Measurements from ENCODE around the gene IDH2. TPM values are rescaled to one million over a fixed set of nuclear protein-coding genes. Genes with fewer than 3 reads are reported as not detected.

IDH2 gene
- total RNA-seq, 1 donor from 2014 or later, result 185 TPM

DNA sequence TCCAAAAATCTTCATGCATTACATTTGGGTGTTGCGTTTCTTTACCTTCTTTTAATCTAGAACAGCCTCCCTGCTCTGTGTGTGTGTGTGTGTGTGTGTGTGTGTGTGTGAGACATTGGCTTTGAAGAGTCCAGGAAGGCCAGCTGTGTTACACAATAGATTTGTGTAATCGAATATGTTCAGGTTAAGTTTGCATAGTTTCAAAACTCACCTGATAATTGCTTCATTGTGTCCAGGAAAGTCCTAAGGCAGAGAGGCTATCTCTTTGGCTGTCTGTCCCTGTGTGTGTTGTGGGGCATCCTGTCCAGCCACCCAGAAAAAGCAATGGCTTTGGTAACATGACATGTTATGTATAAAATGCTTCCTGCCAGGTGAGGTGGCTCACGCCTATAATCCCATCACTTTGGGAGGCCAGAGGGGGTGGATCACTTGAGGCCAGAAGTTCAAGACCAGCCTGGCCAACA, 63.6 kb downstream of the IDH2 start:
- no peak overlapping the region for H3K4me3 ChIP-seq (ENCODE audit: low read length in 3 of 3)
- H3K9ac ChIP-seq (ENCODE audit: low read depth in 1 of 3, low read length in 3 of 3), result no peak overlapping the region
- H3K36me3 ChIP-seq (ENCODE audit: control insufficient read depth in 3 of 3, insufficient read depth in 3 of 3, low read length in 3 of 3), result no peaks in the 10 kb centered on the region
- H3K4me1 ChIP-seq (ENCODE audit: control insufficient read depth in 3 of 3, insufficient read depth in 3 of 3, low read length in 3 of 3), result peaks cover 23 to 68% (median 51%) of the 10 kb centered on the region in 3 donors
- no peaks in the 10 kb centered on the region for H3K9me3 ChIP-seq (ENCODE audit: control insufficient read depth in 3 of 3, low read length in 3 of 3)
- no peaks in the 10 kb centered on the region for H3K27me3 ChIP-seq (ENCODE audit: control insufficient read depth in 3 of 3, insufficient read depth in 3 of 3, low read length in 3 of 3)
- H3K27ac ChIP-seq (ENCODE audit: low read depth, low read length), result no peak overlapping the region

DNA sequence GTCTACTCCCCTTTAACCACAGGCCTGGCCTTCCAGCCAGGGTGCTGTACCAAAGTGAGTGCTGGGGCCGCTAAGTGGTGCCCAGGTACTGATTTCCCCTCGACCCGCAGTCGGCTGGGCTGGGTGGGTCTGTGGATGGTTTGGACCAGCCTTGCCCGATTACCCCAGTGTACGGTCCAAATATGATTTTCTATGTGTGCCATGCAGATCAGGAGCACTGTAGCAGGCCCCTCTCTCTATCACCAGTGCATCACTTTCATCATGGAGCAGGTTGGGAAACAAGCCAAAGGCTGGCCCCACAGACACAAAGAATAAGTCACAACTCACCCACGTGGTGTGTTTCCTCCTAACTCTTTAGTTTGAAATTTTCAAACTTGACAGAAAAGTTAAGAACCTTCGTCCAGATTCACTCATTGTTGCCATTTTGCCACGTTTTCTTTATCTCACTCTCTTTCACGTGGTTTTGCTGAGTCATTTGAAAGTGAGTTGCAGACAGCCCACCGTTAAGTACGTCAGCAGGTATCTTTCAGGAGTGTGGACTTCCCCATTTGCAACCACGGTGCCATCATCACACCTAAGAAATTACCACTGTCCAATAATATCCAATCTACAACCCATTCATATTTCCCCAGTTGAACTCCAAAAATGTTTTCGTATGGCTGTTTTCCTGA, 64.2 kb downstream of the IDH2 start:
- H3K9ac ChIP-seq (ENCODE audit: low read depth in 1 of 3, low read length in 3 of 3), result no peak overlapping the region
- H3K4me3 ChIP-seq (ENCODE audit: low read length in 3 of 3), result no peak overlapping the region
- no peaks in the 10 kb centered on the region for H3K36me3 ChIP-seq (ENCODE audit: control insufficient read depth in 3 of 3, insufficient read depth in 3 of 3, low read length in 3 of 3)
- H3K4me1 ChIP-seq (ENCODE audit: control insufficient read depth in 3 of 3, insufficient read depth in 3 of 3, low read length in 3 of 3), result peaks cover 23 to 68% (median 56%) of the 10 kb centered on the region in 3 donors
- no peaks in the 10 kb centered on the region for H3K27me3 ChIP-seq (ENCODE audit: control insufficient read depth in 3 of 3, insufficient read depth in 3 of 3, low read length in 3 of 3)
- no peak overlapping the region for H3K27ac ChIP-seq (ENCODE audit: low read depth, low read length)
- H3K9me3 ChIP-seq (ENCODE audit: control insufficient read depth in 3 of 3, low read length in 3 of 3), result no peaks in the 10 kb centered on the region

GRCh38 chr15:90037511-90037860, 64.8 kb downstream of the IDH2 start:
- Histone ChIP-seq H3K36me3 (ENCODE audit: control insufficient read depth in 3 of 3, insufficient read depth in 3 of 3, low read length in 3 of 3) (no peaks in the 10 kb centered on the region), H3K9me3 (ENCODE audit: control insufficient read depth in 3 of 3, low read length in 3 of 3) (no peaks in the 10 kb centered on the region), H3K27me3 (ENCODE audit: control insufficient read depth in 3 of 3, insufficient read depth in 3 of 3, low read length in 3 of 3) (no peaks in the 10 kb centered on the region), H3K27ac (ENCODE audit: low read depth, low read length) (no peak overlapping the region), H3K4me3 (ENCODE audit: low read length in 3 of 3) (no peak overlapping the region), H3K9ac (ENCODE audit: low read depth in 1 of 3, low read length in 3 of 3) (no peak overlapping the region), H3K4me1 (ENCODE audit: control insufficient read depth in 3 of 3, insufficient read depth in 3 of 3, low read length in 3 of 3) (peaks cover 23 to 64% (median 52%) of the 10 kb centered on the region in 3 donors)

GRCh38 chr15:90036806-90037510, 65.3 kb downstream of the IDH2 start:
- Histone ChIP-seq H3K9me3 (ENCODE audit: control insufficient read depth in 3 of 3, low read length in 3 of 3) (no peaks in the 10 kb centered on the region), H3K27ac (ENCODE audit: low read depth, low read length) (no peak overlapping the region), H3K4me3 (ENCODE audit: low read length in 3 of 3) (no peak overlapping the region), H3K4me1 (ENCODE audit: control insufficient read depth in 3 of 3, insufficient read depth in 3 of 3, low read length in 3 of 3) (peaks cover 23 to 63% (median 51%) of the 10 kb centered on the region in 3 donors), H3K9ac (ENCODE audit: low read depth in 1 of 3, low read length in 3 of 3) (no peak overlapping the region), H3K36me3 (ENCODE audit: control insufficient read depth in 3 of 3, insufficient read depth in 3 of 3, low read length in 3 of 3) (no peaks in the 10 kb centered on the region), H3K27me3 (ENCODE audit: control insufficient read depth in 3 of 3, insufficient read depth in 3 of 3, low read length in 3 of 3) (no peaks in the 10 kb centered on the region)

DNA sequence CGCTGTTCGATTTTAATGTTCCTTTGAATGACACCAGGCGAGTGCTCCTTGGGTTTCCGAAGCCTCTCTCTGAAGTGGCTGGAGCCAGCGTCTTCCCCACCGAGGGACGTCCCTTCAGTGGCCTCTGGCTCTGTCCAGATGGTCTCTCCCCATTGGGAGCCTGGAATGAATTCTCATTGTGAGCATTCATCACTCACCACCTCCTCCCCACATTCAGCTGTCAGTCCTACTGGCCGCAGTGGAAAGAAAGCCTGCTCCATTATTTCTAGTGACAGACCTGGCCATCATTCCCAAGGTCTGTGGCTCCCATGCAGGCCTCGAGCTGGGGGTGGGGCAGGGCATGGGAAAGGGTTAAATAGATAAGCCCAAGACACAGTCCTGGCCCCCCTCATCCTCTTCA, 65.9 kb downstream of the IDH2 start:
- no peaks in the 10 kb centered on the region for H3K9me3 ChIP-seq (ENCODE audit: control insufficient read depth in 3 of 3, low read length in 3 of 3)
- H3K9ac ChIP-seq (ENCODE audit: low read depth in 1 of 3, low read length in 3 of 3), result no peak overlapping the region
- H3K27ac ChIP-seq (ENCODE audit: low read depth, low read length), result no peak overlapping the region
- no peaks in the 10 kb centered on the region for H3K27me3 ChIP-seq (ENCODE audit: control insufficient read depth in 3 of 3, insufficient read depth in 3 of 3, low read length in 3 of 3)
- no peak overlapping the region for H3K4me3 ChIP-seq (ENCODE audit: low read length in 3 of 3)
- H3K36me3 ChIP-seq (ENCODE audit: control insufficient read depth in 3 of 3, insufficient read depth in 3 of 3, low read length in 3 of 3), result no peaks in the 10 kb centered on the region
- peaks cover 28 to 63% (median 55%) of the 10 kb centered on the region in 3 donors for H3K4me1 ChIP-seq (ENCODE audit: control insufficient read depth in 3 of 3, insufficient read depth in 3 of 3, low read length in 3 of 3)

- Histone ChIP-seq H3K27ac (ENCODE audit: low read depth, low read length) (peak overlapping the region; percentile 73), H3K4me1 (ENCODE audit: control insufficient read depth in 3 of 3, insufficient read depth in 3 of 3, low read length in 3 of 3) (peaks cover 32 to 63% (median 58%) of the 10 kb centered on the region in 3 donors), H3K9me3 (ENCODE audit: control insufficient read depth in 3 of 3, low read length in 3 of 3) (no peaks in the 10 kb centered on the region), H3K36me3 (ENCODE audit: control insufficient read depth in 3 of 3, insufficient read depth in 3 of 3, low read length in 3 of 3) (no peaks in the 10 kb centered on the region), H3K9ac (ENCODE audit: low read depth in 1 of 3, low read length in 3 of 3) (peak overlapping the region in 1 of 3 donors; percentile 16), H3K4me3 (ENCODE audit: low read length in 3 of 3) (no peak overlapping the region), H3K27me3 (ENCODE audit: control insufficient read depth in 3 of 3, insufficient read depth in 3 of 3, low read length in 3 of 3) (no peaks in the 10 kb centered on the region)
Observed at GRCh38 chr15:90035840-90036230, 66.4 kb downstream of the IDH2 start.

DNA sequence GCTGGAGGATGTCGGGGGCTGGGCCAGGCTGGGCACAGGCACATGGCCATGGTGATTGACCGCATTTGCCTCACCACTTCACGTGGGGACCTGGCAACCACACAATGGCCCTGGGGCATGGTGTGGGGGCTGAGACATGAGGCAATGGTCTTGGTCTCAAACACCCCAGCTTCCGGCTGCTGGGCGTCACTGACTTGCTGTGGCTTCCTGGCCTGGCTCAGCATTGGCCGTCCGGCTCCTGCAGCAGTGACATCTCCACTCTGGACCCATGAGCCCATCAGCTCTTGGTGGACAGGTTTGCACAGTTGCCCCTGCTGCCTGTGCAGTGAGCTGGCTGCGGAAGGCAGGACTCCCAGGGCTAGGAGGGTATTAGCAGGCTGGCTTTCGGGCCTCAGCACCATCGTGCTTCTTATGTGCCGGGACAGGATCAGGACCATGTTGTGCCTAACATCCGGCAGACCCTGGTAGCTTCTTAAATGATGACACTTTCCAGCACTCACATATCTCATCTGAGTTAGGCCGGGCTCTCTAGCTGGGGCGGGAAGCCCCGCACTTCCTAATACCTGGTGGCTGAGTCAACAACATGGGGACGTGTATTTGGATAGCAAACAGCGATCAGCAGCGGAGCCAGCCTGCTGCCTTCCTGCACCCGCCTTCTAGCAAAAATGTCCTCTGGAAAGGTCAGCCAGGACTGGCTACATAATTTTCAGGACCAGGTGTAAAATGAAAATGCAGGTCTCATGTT, 67.0 kb downstream of the IDH2 start:
- Histone ChIP-seq H3K9me3 (ENCODE audit: control insufficient read depth in 3 of 3, low read length in 3 of 3) (no peaks in the 10 kb centered on the region), H3K4me3 (ENCODE audit: low read length in 3 of 3) (no peak overlapping the region), H3K36me3 (ENCODE audit: control insufficient read depth in 3 of 3, insufficient read depth in 3 of 3, low read length in 3 of 3) (no peaks in the 10 kb centered on the region), H3K27ac (ENCODE audit: low read depth, low read length) (peak overlapping the region; percentile 73), H3K9ac (ENCODE audit: low read depth in 1 of 3, low read length in 3 of 3) (peak overlapping the region in 2 of 3 donors; percentile 14 to 16), H3K4me1 (ENCODE audit: control insufficient read depth in 3 of 3, insufficient read depth in 3 of 3, low read length in 3 of 3) (peaks cover 32 to 62% (median 60%) of the 10 kb centered on the region in 3 donors), H3K27me3 (ENCODE audit: control insufficient read depth in 3 of 3, insufficient read depth in 3 of 3, low read length in 3 of 3) (no peaks in the 10 kb centered on the region)

- Histone ChIP-seq H3K4me1 (ENCODE audit: control insufficient read depth in 3 of 3, insufficient read depth in 3 of 3, low read length in 3 of 3) (peaks cover 32 to 58% (median 53%) of the 10 kb centered on the region in 3 donors), H3K36me3 (ENCODE audit: control insufficient read depth in 3 of 3, insufficient read depth in 3 of 3, low read length in 3 of 3) (no peaks in the 10 kb centered on the region), H3K27me3 (ENCODE audit: control insufficient read depth in 3 of 3, insufficient read depth in 3 of 3, low read length in 3 of 3) (no peaks in the 10 kb centered on the region), H3K27ac (ENCODE audit: low read depth, low read length) (peak overlapping the region; percentile 44), H3K9ac (ENCODE audit: low read depth in 1 of 3, low read length in 3 of 3) (no peak overlapping the region), H3K9me3 (ENCODE audit: control insufficient read depth in 3 of 3, low read length in 3 of 3) (no peaks in the 10 kb centered on the region), H3K4me3 (ENCODE audit: low read length in 3 of 3) (no peak overlapping the region)
Observed at GRCh38 chr15:90033448-90033847, 68.8 kb downstream of the IDH2 start.
